ENCODE measurements around the gene RIN1.

- TF ChIP-seq ETV6 (CRISPR knock-in tag; conservative IDR thresholded peaks at IDR 0.05): no peak
- no peak for TF ChIP-seq ZNF619 (CRISPR knock-in tag; IDR thresholded peaks at IDR 0.05)
- no peak for TF ChIP-seq CTCF (CRISPR knock-in tag; IDR thresholded peaks at IDR 0.05)
- TF ChIP-seq TAF1 (CRISPR knock-in tag; IDR thresholded peaks at IDR 0.05): no peak
- no peak for TF ChIP-seq MEF2D (CRISPR knock-in tag; IDR thresholded peaks at IDR 0.05)
- TF ChIP-seq KLF16 (CRISPR knock-in tag; IDR thresholded peaks at IDR 0.05): no peak
- TF ChIP-seq POLR2G (IDR thresholded peaks at IDR 0.05; ENCODE audit: low read depth, low read length): no peak
- no peak for TF ChIP-seq ASH2L (IDR thresholded peaks at IDR 0.05; ENCODE audit: insufficient read length, low read depth, low read length)
- TF ChIP-seq BCL6 (CRISPR knock-in tag; IDR thresholded peaks at IDR 0.05): no peak
- no peak for TF ChIP-seq HNRNPK (IDR thresholded peaks at IDR 0.05; ENCODE audit: low read depth, low read length, poor library complexity, severe bottlenecking)
- TF ChIP-seq, protein P1, sequence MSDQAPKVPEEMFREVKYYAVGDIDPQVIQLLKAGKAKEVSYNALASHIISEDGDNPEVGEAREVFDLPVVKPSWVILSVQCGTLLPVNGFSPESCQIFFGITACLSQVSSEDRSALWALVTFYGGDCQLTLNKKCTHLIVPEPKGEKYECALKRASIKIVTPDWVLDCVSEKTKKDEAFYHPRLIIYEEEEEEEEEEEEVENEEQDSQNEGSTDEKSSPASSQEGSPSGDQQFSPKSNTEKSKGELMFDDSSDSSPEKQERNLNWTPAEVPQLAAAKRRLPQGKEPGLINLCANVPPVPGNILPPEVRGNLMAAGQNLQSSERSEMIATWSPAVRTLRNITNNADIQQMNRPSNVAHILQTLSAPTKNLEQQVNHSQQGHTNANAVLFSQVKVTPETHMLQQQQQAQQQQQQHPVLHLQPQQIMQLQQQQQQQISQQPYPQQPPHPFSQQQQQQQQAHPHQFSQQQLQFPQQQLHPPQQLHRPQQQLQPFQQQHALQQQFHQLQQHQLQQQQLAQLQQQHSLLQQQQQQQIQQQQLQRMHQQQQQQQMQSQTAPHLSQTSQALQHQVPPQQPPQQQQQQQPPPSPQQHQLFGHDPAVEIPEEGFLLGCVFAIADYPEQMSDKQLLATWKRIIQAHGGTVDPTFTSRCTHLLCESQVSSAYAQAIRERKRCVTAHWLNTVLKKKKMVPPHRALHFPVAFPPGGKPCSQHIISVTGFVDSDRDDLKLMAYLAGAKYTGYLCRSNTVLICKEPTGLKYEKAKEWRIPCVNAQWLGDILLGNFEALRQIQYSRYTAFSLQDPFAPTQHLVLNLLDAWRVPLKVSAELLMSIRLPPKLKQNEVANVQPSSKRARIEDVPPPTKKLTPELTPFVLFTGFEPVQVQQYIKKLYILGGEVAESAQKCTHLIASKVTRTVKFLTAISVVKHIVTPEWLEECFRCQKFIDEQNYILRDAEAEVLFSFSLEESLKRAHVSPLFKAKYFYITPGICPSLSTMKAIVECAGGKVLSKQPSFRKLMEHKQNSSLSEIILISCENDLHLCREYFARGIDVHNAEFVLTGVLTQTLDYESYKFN (CRISPR knock-in tag; conservative IDR thresholded peaks at IDR 0.05): no peak
- TF ChIP-seq ZNF121 (CRISPR knock-in tag; IDR thresholded peaks at IDR 0.05): no peak
Observed at GRCh38 chr11:66314186-66314501, 22.1 kb downstream of the RIN1 start.

All from HepG2 (cell line).